ENCODE results near the gene FCGR2B.

FCGR2B gene

GRCh38 chr1:161718559-161719324, 55.8 kb downstream of the FCGR2B start:
- no peak for DNase-seq (ENCODE audit: low read depth)
- TF ChIP-seq, protein P1, sequence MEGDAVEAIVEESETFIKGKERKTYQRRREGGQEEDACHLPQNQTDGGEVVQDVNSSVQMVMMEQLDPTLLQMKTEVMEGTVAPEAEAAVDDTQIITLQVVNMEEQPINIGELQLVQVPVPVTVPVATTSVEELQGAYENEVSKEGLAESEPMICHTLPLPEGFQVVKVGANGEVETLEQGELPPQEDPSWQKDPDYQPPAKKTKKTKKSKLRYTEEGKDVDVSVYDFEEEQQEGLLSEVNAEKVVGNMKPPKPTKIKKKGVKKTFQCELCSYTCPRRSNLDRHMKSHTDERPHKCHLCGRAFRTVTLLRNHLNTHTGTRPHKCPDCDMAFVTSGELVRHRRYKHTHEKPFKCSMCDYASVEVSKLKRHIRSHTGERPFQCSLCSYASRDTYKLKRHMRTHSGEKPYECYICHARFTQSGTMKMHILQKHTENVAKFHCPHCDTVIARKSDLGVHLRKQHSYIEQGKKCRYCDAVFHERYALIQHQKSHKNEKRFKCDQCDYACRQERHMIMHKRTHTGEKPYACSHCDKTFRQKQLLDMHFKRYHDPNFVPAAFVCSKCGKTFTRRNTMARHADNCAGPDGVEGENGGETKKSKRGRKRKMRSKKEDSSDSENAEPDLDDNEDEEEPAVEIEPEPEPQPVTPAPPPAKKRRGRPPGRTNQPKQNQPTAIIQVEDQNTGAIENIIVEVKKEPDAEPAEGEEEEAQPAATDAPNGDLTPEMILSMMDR (IDR thresholded peaks at IDR 0.05; ENCODE audit: insufficient read depth, low read depth, low read length, missing control alignments) = no peak
- H3K4me3 ChIP-seq (ENCODE audit: low read length) = no peak overlapping the region

GRCh38 chr1:161719325-161719611, 56.3 kb downstream of the FCGR2B start:
- DNase-seq (ENCODE audit: low read depth) = no peak
- H3K4me3 ChIP-seq (ENCODE audit: low read length) = no peak overlapping the region
- TF ChIP-seq, protein P1 (IDR thresholded peaks at IDR 0.05; ENCODE audit: insufficient read depth, low read depth, low read length, missing control alignments) = no peak

GRCh38 chr1:161720422-161720821, 57.5 kb downstream of the FCGR2B start:
- TF ChIP-seq, protein P1 (IDR thresholded peaks at IDR 0.05; ENCODE audit: insufficient read depth, low read depth, low read length, missing control alignments) = no peak
- no peak for DNase-seq (ENCODE audit: low read depth)
- no peak overlapping the region for H3K4me3 ChIP-seq (ENCODE audit: low read length)

DNA sequence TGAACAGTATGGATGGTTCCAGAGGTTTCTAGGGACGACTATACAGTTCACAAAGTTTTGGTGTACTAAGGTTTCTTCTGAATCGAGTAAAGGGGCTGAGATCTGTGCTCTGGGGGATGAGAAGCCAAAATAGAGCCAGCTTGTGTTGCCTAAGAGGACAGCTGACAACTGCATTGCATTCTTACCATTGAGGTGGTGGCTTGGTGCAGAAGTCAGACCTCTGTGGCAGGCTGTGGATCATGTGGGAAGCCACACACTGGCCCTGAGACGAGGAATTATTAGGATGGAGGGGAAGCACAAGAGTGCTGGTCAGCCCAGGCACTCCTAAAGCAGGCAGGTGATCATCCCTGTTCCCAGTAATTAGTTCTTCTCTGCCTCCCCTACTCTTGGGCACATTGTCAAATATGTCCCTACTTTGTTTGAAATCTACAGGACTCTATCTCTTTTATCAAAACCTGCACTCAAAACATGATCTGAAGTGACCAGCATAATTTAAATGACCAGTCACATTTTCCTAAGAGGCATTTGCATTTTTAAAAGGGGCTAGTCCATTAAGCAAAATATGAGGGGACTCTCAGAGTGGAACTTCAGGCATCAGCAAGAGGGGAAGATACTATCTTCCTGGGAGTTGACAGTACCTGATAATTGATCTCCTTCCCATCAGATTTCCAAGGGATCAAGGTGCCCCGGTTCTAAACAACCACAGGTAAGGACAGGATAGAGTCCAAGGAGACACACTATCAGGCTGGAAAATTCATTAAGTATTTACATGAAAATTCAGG, 58.2 kb downstream of the FCGR2B start, which contains the start of gene FCRLB:
TSS of gene FCRLB (plus strand) at position 589 of the 782 bp plus-strand sequence. CDS start 1,129 bp downstream, outside the sequence.
- no peak for DNase-seq (ENCODE audit: low read depth)
- H3K4me3 ChIP-seq (ENCODE audit: low read length) = no peak within 1 kb of the TSS
- TF ChIP-seq, protein P1 (IDR thresholded peaks at IDR 0.05; ENCODE audit: insufficient read depth, low read depth, low read length, missing control alignments) = no peak

DNA sequence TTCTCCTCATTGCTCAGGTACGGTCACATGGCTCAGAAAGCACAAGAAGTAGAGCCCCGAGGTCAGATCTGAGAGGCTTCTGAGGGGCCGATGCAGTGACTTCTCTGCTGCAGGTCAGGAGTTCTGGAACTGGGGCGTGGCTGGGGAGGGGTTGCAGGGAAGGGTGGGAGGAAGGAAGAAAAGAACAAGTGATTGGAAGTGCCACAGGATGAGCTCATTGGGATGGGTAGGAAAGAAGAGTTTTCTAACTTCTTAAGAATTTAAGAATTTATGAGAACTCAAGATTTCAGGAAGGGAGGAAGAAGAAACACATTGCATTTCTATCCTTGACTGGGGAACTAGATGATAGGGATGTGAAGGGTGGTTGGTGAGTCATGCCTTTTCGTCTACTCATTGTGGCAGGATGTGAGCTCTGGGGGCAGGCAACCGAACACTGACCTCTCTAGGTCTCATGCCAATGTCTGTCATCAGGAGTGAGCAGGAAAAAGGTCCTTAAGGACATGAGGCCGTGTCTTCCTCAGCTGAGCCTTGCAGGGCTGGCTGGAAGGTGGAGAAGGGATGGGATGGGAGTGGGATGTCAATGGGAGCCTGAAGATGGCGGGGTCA, 58.9 kb downstream of the FCGR2B start:
- TF ChIP-seq, protein P1 (IDR thresholded peaks at IDR 0.05; ENCODE audit: insufficient read depth, low read depth, low read length, missing control alignments) = no peak
- peak; percentile 51 for DNase-seq (ENCODE audit: low read depth)
- no peak overlapping the region for H3K4me3 ChIP-seq (ENCODE audit: low read length)

DNA sequence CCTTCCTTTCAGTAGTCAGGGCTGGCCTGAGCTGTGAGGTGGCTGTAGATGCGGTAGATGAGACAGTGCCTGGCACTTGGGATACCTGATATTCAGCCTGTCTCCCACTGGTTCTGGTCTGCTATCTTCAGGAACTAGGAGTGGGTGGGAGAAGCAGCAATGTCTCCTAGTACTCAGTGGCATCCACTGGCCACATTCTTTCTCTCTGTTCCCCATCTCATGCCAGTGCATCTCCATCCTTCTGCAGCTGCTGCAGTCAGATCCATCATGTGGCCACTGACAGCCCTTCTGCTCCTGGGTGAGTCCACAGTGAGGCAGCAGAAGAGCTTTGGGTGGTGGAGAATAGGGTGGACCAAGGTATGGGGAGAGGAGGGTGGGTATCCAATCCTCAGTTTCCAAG, 59.5 kb downstream of the FCGR2B start:
- TF ChIP-seq, protein P1 (IDR thresholded peaks at IDR 0.05; ENCODE audit: insufficient read depth, low read depth, low read length, missing control alignments) = no peak
- no peak overlapping the region for H3K4me3 ChIP-seq (ENCODE audit: low read length)
- no peak for DNase-seq (ENCODE audit: low read depth)
